Measurements from ENCODE around the gene ZNF654.
"Not testable (repeated sequence)": the region's sequence is repeated elsewhere in the genome, so short reads cannot be mapped to it uniquely, and the experiment has no call there.

ZNF654 gene

DNA sequence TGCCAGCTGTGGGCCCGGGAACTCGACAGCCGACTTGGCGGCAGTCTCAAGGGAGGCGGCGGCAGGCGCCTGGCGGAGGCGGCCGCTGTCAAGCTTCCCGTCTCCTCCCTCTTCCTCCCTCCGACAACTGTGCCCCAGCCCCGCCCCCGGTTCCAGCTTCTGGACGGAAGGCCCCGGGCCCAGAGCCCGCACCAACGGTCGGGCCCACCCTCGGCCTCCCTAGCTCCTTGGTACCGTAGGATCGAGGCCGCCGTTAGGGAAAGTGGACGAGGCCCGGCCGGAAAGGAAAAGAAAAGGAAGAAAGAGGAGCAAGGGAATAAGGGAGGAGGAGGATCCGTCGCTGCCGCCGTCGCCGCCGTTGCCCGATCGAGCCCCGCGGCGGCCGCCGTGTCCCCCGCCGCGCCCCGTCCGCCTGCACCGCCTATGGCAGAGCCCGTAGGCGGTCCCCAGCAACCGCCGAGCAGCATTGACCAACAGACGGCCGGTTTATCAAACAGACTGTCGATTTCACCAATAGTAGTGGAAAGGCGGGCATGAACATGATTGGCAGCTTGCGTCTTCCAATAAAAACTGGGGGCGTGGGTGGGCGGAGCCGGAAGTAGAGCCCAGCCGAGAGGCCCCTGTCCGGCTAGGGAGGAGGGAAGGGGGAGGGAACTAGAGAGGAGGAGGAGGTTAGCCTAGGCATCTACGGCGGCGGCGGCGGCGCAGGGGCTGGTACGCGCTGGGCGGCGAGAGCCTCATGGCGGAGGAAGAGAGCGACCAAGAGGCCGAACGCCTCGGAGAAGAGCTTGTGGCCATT is at the start of gene ZNF654, which contains the start of gene CGGBP1:
Gene ZNF654, plus strand, starts transcription at position 675 of the 799 bp plus-strand sequence. Its CDS starts 65 bp downstream, at position 740.
Gene CGGBP1, minus strand, starts transcription at position 425 of the 799 bp plus-strand sequence. CDS start 3,029 bp downstream, outside the sequence.
- peaks cover 73% of the 10 kb centered on the region for H3K79me2 ChIP-seq (ENCODE audit: low read length)
- H4K20me1 ChIP-seq (ENCODE audit: insufficient read depth, low read length), result 0 out of 2 replicates have a peak, but pooled peaks cover 8% of the 10 kb centered on the region
- TF ChIP-seq, protein P1, sequence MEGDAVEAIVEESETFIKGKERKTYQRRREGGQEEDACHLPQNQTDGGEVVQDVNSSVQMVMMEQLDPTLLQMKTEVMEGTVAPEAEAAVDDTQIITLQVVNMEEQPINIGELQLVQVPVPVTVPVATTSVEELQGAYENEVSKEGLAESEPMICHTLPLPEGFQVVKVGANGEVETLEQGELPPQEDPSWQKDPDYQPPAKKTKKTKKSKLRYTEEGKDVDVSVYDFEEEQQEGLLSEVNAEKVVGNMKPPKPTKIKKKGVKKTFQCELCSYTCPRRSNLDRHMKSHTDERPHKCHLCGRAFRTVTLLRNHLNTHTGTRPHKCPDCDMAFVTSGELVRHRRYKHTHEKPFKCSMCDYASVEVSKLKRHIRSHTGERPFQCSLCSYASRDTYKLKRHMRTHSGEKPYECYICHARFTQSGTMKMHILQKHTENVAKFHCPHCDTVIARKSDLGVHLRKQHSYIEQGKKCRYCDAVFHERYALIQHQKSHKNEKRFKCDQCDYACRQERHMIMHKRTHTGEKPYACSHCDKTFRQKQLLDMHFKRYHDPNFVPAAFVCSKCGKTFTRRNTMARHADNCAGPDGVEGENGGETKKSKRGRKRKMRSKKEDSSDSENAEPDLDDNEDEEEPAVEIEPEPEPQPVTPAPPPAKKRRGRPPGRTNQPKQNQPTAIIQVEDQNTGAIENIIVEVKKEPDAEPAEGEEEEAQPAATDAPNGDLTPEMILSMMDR (IDR thresholded peaks at IDR 0.05; ENCODE audit: low read length), result no peak
- no peak for TF ChIP-seq EZH2 (optimal IDR thresholded peaks at IDR 0.05; ENCODE audit: low read depth, low read length)
- peaks cover 8% of the 10 kb centered on the region; the same call in 1 of the 2 replicates for H3F3A ChIP-seq (ENCODE audit: insufficient read depth, low read length)
- peak within 1 kb of the TSS; percentile 85 for H3K4me3 ChIP-seq (ENCODE audit: low read length)
- H3K4me2 ChIP-seq (ENCODE audit: low read depth, low read length), result peak within 1 kb of the TSS; percentile 71
- peak within 1 kb of the TSS; percentile 80 for H3K27ac ChIP-seq (ENCODE audit: low read length)
- peak within 1 kb of the TSS; percentile 82 for H3K9ac ChIP-seq (ENCODE audit: low read length)
- no peaks in the 10 kb centered on the region for H3K27me3 ChIP-seq (replicated peaks; ENCODE audit: insufficient read depth, low read length)
- H3K4me1 ChIP-seq (ENCODE audit: low read length), result peaks cover 14% of the 10 kb centered on the region
- H3K9me3 ChIP-seq (replicated peaks; ENCODE audit: insufficient read depth, low read length), result no peaks in the 10 kb centered on the region
- peaks cover 9% of the 10 kb centered on the region; the same call in 1 of the 2 replicates for H3K36me3 ChIP-seq (replicated peaks; ENCODE audit: insufficient read depth, low read length)
- peak within 1 kb of the TSS; percentile 86 for H2AFZ ChIP-seq (ENCODE audit: low read length)
- no peaks in the 10 kb centered on the region for H3K9me2 ChIP-seq (replicated peaks; ENCODE audit: insufficient read depth, low read length)
- DNase-seq, result peak; percentile 99

DNA sequence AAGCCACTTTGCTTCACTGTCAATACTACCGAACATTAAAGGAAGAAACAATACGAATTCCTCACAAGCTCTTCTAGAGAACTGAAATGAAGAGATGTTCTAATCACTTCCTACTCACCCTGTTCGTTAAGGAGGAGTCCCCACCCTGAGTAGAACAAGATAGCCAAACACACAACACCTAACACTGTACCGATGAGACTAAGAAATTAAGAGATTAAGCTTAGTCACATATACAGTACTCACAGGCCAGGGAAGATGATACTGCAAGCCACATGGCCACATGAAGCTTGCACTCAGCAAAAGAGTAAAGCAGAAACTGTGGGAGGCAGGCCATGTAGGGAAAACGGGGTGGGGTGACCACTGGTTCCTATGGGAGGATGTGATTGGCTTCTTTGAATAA is 48.2 kb upstream of the ZNF654 start:
- Histone ChIP-seq H3K27me3 (replicated peaks; ENCODE audit: insufficient read depth, low read length) (no peaks in the 10 kb centered on the region), H3K9me2 (replicated peaks; ENCODE audit: insufficient read depth, low read length) (no peaks in the 10 kb centered on the region), H3K27ac (ENCODE audit: low read length) (no peak overlapping the region), H4K20me1 (ENCODE audit: insufficient read depth, low read length) (no peaks in the 10 kb centered on the region), H3K9me3 (replicated peaks; ENCODE audit: insufficient read depth, low read length) (no peaks in the 10 kb centered on the region), H3F3A (ENCODE audit: insufficient read depth, low read length) (no peaks in the 10 kb centered on the region), H3K9ac (ENCODE audit: low read length) (no peak overlapping the region), H3K36me3 (replicated peaks; ENCODE audit: insufficient read depth, low read length) (no peaks in the 10 kb centered on the region), H3K4me3 (ENCODE audit: low read length) (no peak overlapping the region), H2AFZ (ENCODE audit: low read length) (no peak overlapping the region), H3K4me2 (ENCODE audit: low read depth, low read length) (no peak overlapping the region), H3K79me2 (ENCODE audit: low read length) (no peaks in the 10 kb centered on the region), H3K4me1 (ENCODE audit: low read length) (no peaks in the 10 kb centered on the region)
- no peak for TF ChIP-seq EZH2phosphoT487 (IDR thresholded peaks at IDR 0.05; ENCODE audit: low read length)
- TF ChIP-seq, protein P1 (IDR thresholded peaks at IDR 0.05; ENCODE audit: low read length), result no peak
- DNase-seq, result no peak

DNA sequence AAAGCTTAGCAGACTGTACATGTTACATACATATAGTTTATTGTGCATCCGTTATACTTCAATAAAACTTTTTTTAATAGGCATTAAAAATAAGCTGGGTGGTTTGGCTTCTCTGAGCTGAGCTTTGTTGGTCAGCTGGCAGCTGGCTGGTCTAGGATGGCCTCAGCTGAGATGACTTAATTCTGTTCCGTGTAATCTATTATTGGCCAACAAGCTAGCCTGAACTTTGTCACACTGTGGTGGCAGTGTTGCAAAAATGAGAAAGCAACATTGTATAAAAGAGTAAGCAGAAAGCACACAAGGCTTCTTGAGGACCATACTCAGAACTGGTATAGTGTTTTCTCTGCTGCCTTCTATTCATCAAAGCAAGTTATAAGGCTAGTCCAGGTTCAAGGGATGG is 45.5 kb upstream of the ZNF654 start:
- TF ChIP-seq EZH2phosphoT487 (IDR thresholded peaks at IDR 0.05; ENCODE audit: low read length) (no peak), EZH2 (optimal IDR thresholded peaks at IDR 0.05; ENCODE audit: low read depth, low read length) (no peak)
- TF ChIP-seq, protein P1 (IDR thresholded peaks at IDR 0.05; ENCODE audit: low read length), result no peak

DNA sequence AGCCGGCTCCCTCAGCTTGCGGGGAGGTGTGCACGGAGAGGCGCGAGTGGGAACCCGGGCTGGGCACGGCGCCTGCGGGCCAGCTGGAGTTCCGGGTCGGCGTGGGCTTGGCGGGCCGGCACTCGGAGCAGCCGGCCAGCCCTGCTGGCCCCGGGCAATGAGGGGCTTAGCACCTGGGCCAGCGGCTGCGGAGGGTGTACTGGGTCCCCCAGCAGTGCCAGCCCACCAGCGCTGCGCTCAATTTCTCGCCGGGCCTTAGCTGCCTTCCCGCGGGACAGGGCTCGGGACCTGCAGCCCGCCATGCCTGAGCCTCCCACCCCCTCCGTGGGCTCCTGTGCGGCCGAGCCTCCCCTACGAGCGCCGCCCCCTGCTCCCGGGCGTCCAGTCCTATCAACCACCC is 43.4 kb upstream of the ZNF654 start:
- DNase-seq; H3K27ac ChIP-seq (ENCODE audit: low read length); H3K4me2 ChIP-seq (ENCODE audit: low read depth, low read length); H3K9me3 ChIP-seq (replicated peaks; ENCODE audit: insufficient read depth, low read length); H3K79me2 ChIP-seq (ENCODE audit: low read length); H3F3A ChIP-seq (ENCODE audit: insufficient read depth, low read length); H3K36me3 ChIP-seq (replicated peaks; ENCODE audit: insufficient read depth, low read length); H3K27me3 ChIP-seq (replicated peaks; ENCODE audit: insufficient read depth, low read length); H2AFZ ChIP-seq (ENCODE audit: low read length); H3K9me2 ChIP-seq (replicated peaks; ENCODE audit: insufficient read depth, low read length); H3K4me3 ChIP-seq (ENCODE audit: low read length); H3K4me1 ChIP-seq (ENCODE audit: low read length); H4K20me1 ChIP-seq (ENCODE audit: insufficient read depth, low read length); H3K9ac ChIP-seq (ENCODE audit: low read length): not testable (repeated sequence)

More for the DNA sequence above, 45.5 kb upstream of the ZNF654 start:
- Histone ChIP-seq H3K4me2 (ENCODE audit: low read depth, low read length) (no peak overlapping the region), H4K20me1 (ENCODE audit: insufficient read depth, low read length) (no peaks in the 10 kb centered on the region), H3F3A (ENCODE audit: insufficient read depth, low read length) (no peaks in the 10 kb centered on the region), H3K9me2 (replicated peaks; ENCODE audit: insufficient read depth, low read length) (no peaks in the 10 kb centered on the region), H2AFZ (ENCODE audit: low read length) (no peak overlapping the region), H3K4me1 (ENCODE audit: low read length) (no peaks in the 10 kb centered on the region), H3K36me3 (replicated peaks; ENCODE audit: insufficient read depth, low read length) (no peaks in the 10 kb centered on the region), H3K4me3 (ENCODE audit: low read length) (no peak overlapping the region), H3K79me2 (ENCODE audit: low read length) (no peaks in the 10 kb centered on the region), H3K27me3 (replicated peaks; ENCODE audit: insufficient read depth, low read length) (no peaks in the 10 kb centered on the region), H3K27ac (ENCODE audit: low read length) (no peak overlapping the region), H3K9me3 (replicated peaks; ENCODE audit: insufficient read depth, low read length) (no peaks in the 10 kb centered on the region), H3K9ac (ENCODE audit: low read length) (no peak overlapping the region)
- DNase-seq, result no peak

Measured in MM.1S (cell line).